ENCODE data around the gene GKN2.

DNA sequence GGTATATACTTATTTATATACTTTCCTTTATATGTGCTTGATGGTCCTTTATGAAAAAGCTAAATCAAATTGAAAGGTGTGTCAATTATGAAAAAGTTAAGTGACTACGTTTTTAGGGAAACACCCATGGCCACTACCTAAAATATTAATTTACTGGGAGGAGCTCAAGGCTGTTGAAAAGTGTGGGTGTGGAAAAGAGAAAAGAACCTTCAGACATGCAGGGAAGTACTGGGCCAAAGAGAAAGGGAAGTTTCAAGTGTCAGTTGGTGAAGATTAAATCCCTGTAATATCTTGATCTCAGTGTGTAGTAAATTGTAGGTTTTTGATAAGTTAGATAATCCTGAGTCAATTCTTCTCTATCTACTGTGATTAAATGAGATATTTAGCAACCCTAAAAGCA lies 15.5 kb upstream of the GKN2 start:
- TF ChIP-seq, protein P1, sequence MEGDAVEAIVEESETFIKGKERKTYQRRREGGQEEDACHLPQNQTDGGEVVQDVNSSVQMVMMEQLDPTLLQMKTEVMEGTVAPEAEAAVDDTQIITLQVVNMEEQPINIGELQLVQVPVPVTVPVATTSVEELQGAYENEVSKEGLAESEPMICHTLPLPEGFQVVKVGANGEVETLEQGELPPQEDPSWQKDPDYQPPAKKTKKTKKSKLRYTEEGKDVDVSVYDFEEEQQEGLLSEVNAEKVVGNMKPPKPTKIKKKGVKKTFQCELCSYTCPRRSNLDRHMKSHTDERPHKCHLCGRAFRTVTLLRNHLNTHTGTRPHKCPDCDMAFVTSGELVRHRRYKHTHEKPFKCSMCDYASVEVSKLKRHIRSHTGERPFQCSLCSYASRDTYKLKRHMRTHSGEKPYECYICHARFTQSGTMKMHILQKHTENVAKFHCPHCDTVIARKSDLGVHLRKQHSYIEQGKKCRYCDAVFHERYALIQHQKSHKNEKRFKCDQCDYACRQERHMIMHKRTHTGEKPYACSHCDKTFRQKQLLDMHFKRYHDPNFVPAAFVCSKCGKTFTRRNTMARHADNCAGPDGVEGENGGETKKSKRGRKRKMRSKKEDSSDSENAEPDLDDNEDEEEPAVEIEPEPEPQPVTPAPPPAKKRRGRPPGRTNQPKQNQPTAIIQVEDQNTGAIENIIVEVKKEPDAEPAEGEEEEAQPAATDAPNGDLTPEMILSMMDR (IDR thresholded peaks at IDR 0.05), result no peak
- no peak for TF ChIP-seq POLR2A (IDR thresholded peaks at IDR 0.05)
- no peak for TF ChIP-seq POLR2AphosphoS5 (IDR thresholded peaks at IDR 0.05)
